ENCODE measurements around the gene NBAS. TPM values are rescaled to one million over a fixed set of nuclear protein-coding genes. Genes with fewer than 3 reads are reported as not detected.

Gene NBAS
- total and polyA plus RNA-seq, 9 of the 15 experiments (the other 6 are each of a cell fraction or from before 2014, with no cell fraction given), result 15.3 to 94.4 (median 69.9) TPM

GRCh38 chr2:15560988-15561573 lies at the start of gene NBAS (continued):
- TF ChIP-seq, protein P1, sequence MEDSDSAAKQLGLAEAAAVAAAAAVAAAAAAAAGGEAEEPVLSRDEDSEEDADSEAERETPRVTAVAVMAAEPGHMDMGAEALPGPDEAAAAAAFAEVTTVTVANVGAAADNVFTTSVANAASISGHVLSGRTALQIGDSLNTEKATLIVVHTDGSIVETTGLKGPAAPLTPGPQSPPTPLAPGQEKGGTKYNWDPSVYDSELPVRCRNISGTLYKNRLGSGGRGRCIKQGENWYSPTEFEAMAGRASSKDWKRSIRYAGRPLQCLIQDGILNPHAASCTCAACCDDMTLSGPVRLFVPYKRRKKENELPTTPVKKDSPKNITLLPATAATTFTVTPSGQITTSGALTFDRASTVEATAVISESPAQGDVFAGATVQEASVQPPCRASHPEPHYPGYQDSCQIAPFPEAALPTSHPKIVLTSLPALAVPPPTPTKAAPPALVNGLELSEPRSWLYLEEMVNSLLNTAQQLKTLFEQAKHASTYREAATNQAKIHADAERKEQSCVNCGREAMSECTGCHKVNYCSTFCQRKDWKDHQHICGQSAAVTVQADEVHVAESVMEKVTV (CRISPR knock-in tag; IDR thresholded peaks at IDR 0.05), result no peak; the same call in 1 of the 2 replicates
- TF ChIP-seq ZKSCAN8 (CRISPR knock-in tag; IDR thresholded peaks at IDR 0.05), result no peak
- TF ChIP-seq PHF21A (IDR thresholded peaks at IDR 0.05; ENCODE audit: borderline replicate concordance, low read depth), result no peak
- TF ChIP-seq, protein P2, sequence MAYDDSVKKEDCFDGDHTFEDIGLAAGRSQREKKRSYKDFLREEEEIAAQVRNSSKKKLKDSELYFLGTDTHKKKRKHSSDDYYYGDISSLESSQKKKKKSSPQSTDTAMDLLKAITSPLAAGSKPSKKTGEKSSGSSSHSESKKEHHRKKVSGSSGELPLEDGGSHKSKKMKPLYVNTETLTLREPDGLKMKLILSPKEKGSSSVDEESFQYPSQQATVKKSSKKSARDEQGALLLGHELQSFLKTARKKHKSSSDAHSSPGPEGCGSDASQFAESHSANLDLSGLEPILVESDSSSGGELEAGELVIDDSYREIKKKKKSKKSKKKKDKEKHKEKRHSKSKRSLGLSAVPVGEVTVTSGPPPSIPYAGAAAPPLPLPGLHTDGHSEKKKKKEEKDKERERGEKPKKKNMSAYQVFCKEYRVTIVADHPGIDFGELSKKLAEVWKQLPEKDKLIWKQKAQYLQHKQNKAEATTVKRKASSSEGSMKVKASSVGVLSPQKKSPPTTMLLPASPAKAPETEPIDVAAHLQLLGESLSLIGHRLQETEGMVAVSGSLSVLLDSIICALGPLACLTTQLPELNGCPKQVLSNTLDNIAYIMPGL (CRISPR knock-in tag; IDR thresholded peaks at IDR 0.05), result 0 out of 2 replicates have a peak, but pooled peaks have one; percentile 50
- TF ChIP-seq PTRF (tag; IDR thresholded peaks at IDR 0.05), result no peak
- no peak for TF ChIP-seq RBM34 (IDR thresholded peaks at IDR 0.05; ENCODE audit: borderline replicate concordance, insufficient read depth, low read length)
- no peak for TF ChIP-seq EZH2 (IDR thresholded peaks at IDR 0.05; ENCODE audit: borderline replicate concordance, low read depth, low read length)
- no peak for TF ChIP-seq ILF3 (IDR thresholded peaks at IDR 0.05; ENCODE audit: borderline replicate concordance)
- TF ChIP-seq, protein P3, sequence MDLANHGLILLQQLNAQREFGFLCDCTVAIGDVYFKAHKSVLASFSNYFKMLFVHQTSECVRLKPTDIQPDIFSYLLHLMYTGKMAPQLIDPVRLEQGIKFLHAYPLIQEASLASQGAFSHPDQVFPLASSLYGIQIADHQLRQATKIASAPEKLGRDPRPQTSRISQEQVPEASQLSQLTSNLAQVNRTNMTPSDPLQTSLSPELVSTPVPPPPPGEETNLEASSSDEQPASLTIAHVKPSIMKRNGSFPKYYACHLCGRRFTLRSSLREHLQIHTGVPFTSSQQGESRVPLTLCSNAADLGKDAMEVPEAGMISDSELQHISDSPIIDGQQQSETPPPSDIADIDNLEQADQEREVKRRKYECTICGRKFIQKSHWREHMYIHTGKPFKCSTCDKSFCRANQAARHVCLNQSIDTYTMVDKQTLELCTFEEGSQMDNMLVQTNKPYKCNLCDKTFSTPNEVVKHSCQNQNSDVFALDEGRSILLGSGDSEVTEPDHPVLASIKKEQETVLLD (IDR thresholded peaks at IDR 0.05), result no peak
- TF ChIP-seq SIN3B (IDR thresholded peaks at IDR 0.05; ENCODE audit: low read depth), result peak; percentile 83
- no peak for TF ChIP-seq ILK (tag; IDR thresholded peaks at IDR 0.05; ENCODE audit: borderline replicate concordance, low read depth)
- TF ChIP-seq ZNF717 (CRISPR knock-in tag; IDR thresholded peaks at IDR 0.05), result no peak
- no peak for TF ChIP-seq SMARCE1 (IDR thresholded peaks at IDR 0.05)
- peak; percentile 76 for TF ChIP-seq CREB3L1 (IDR thresholded peaks at IDR 0.05; ENCODE audit: borderline replicate concordance, low read depth)
- no peak for TF ChIP-seq TCF7L2 (IDR thresholded peaks at IDR 0.05; ENCODE audit: low read depth, low read length)
- no peak; a peak in 1 of 4 replicates for TF ChIP-seq TRIM24 (IDR thresholded peaks at IDR 0.05)
- 0 out of 2 replicates have a peak, but pooled peaks have one; percentile 6 for TF ChIP-seq ZFP1 (CRISPR knock-in tag; IDR thresholded peaks at IDR 0.05)
- no peak for TF ChIP-seq EWSR1 (IDR thresholded peaks at IDR 0.05; ENCODE audit: borderline replicate concordance, low read depth, partially characterized antibody)
- no peak for TF ChIP-seq HEY1 (CRISPR knock-in tag; IDR thresholded peaks at IDR 0.05; ENCODE audit: borderline replicate concordance)
- no peak for TF ChIP-seq ZNF444 (CRISPR knock-in tag; IDR thresholded peaks at IDR 0.05)
- no peak for TF ChIP-seq POLR2B (IDR thresholded peaks at IDR 0.05; ENCODE audit: low read depth, partially characterized antibody)
- no peak for TF ChIP-seq PCBP1 (IDR thresholded peaks at IDR 0.05; ENCODE audit: low read depth, low read length, poor library complexity, severe bottlenecking)
- TF ChIP-seq CBFA2T3 (IDR thresholded peaks at IDR 0.05), result no peak
- 0 out of 2 replicates have a peak, but pooled peaks have one; percentile 14 for TF ChIP-seq NFE2 (IDR thresholded peaks at IDR 0.05; ENCODE audit: low read depth)

All from K562 (cell line).